Caco-2 (cell line): Measurements from ENCODE around the gene EHMT1. TPM values are rescaled to one million over a fixed set of nuclear protein-coding genes. Genes with fewer than 3 reads are reported as not detected.

ENCODE experiments used
- BruUV-seq: library from RNA; stranded (reverse); fragments of 400-500 nt; replicated peaks from 2 replicates; lab custom pipeline; 2021; lab: Mats Ljungman, UMichigan
- CTCF ChIA-PET: fragments of 300-600 bp; sonication (Branson Sonifier 250); formaldehyde crosslinking; loops from one replicate; lab custom pipeline; 2022; ENCODE audit warnings: antibody characterized with exemption; lab: Charles Lee
- POLR2A ChIA-PET: fragments of 300-600 bp; sonication (Branson Sonifier 250); formaldehyde crosslinking; loops from one replicate; lab custom pipeline; 2022; ENCODE audit warnings: antibody characterized with exemption; lab: Charles Lee
- DNase-seq, 2 experiments: peaks; one replicate each; pipeline versions ENCODE4 v3.0.0 to v3.0.0-alpha.2; 2020 to 2022
- H3K27me3 ChIP-seq: replicated peaks from 2 replicates; pipeline ENCODE4 v1.6.0; 2011; ENCODE audit warnings: low read length; ENCODE audit not compliant: control insufficient read depth, insufficient read depth
- H3K36me3 ChIP-seq: 2 replicates; pipeline ENCODE4 v1.5.1; 2011; ENCODE audit warnings: low read length; ENCODE audit not compliant: control insufficient read depth, insufficient read depth
- H3K4me1 ChIP-seq: fragments of 250-450 bp; sonication (Bioruptor Pico); 2 replicates; pipeline ENCODE4 v1.5.1; 2020; ENCODE audit warnings: mild to moderate bottlenecking
- H3K4me3 ChIP-seq: 2 replicates; pipeline ENCODE4 v1.5.1; 2011; ENCODE audit warnings: low read depth, mild to moderate bottlenecking, control low read depth, low read length
- H3K9me3 ChIP-seq: fragments of 250-450 bp; sonication (Bioruptor Pico); 2 replicates; pipeline ENCODE4 v1.5.1; 2020; ENCODE audit warnings: mild to moderate bottlenecking, moderate library complexity
- H3K27ac Mint-ChIP-seq: one replicate; pipeline ENCODE4 v1.8.0; 2022; ENCODE audit warnings: mixed read lengths; ENCODE audit not compliant: unreplicated experiment
- H3K27me3 Mint-ChIP-seq: one replicate; pipeline ENCODE4 v1.8.0; 2022; ENCODE audit warnings: mixed read lengths; ENCODE audit not compliant: insufficient read depth, unreplicated experiment
- H3K36me3 Mint-ChIP-seq: one replicate; pipeline ENCODE4 v1.8.0; 2022; ENCODE audit warnings: mild to moderate bottlenecking, mixed read lengths; ENCODE audit not compliant: insufficient read depth, unreplicated experiment
- H3K4me1 Mint-ChIP-seq: one replicate; pipeline ENCODE4 v1.8.0; 2022; ENCODE audit warnings: low read depth, mixed read lengths; ENCODE audit not compliant: unreplicated experiment
- H3K4me3 Mint-ChIP-seq: one replicate; pipeline ENCODE4 v1.8.0; 2022; ENCODE audit warnings: mild to moderate bottlenecking, moderate library complexity, mixed read lengths; ENCODE audit not compliant: unreplicated experiment
- H3K9me3 Mint-ChIP-seq: one replicate; pipeline ENCODE4 v1.8.0; 2022; ENCODE audit warnings: mixed read lengths; ENCODE audit not compliant: unreplicated experiment
- CTCF ChIP-seq, 2 experiments: fragments of 200-600 bp in 1 of 2; IDR thresholded peaks; 1 replicate in 1 of 2; 2 replicates in 1 of 2; pipeline versions ENCODE4 v1.5.1 to v1.8.0; 2011 to 2022; ENCODE audit warnings: antibody characterized with exemption in 1 of 2, control low read depth in 1 of 2, inconsistent platforms in 1 of 2, low read depth in 1 of 2, low read length in 1 of 2, mild to moderate bottlenecking in 1 of 2, moderate library complexity in 1 of 2; ENCODE audit not compliant: insufficient read depth in 1 of 2, severe bottlenecking in 1 of 2, unreplicated experiment in 1 of 2
- intact Hi-C: fragments of 100-400 bp; cut with micrococcal nuclease; formaldehyde crosslinking; loops from one replicate; pipeline ENCODE4 v1.10.0; 2022; ENCODE audit not compliant: unreplicated experiment
- total RNA-seq: library from RNA; stranded (reverse); gene quantifications from 2 replicates; pipeline ENCODE4 v1.2.3, GENCODE V29; 2022

The EHMT1 gene
- total RNA-seq, 1 experiment from 2014 or later, result 92.9 TPM

- Mint-ChIP-seq H3K27me3 (no peaks in the 10 kb centered on the region), H3K4me1 (no peaks in the 10 kb centered on the region), H3K36me3 (peaks cover 77% of the 10 kb centered on the region), H3K27ac (no peak overlapping the region), H3K9me3 (no peaks in the 10 kb centered on the region), H3K4me3 (no peak overlapping the region)
- intact Hi-C loops, result no loop called here
- Histone ChIP-seq H3K9me3 (no peaks in the 10 kb centered on the region), H3K4me1 (no peaks in the 10 kb centered on the region), H3K4me3 (no peak overlapping the region), H3K27me3 (no peaks in the 10 kb centered on the region), H3K36me3 (peaks cover 5% of the 10 kb centered on the region)
- CTCF ChIA-PET, result no interaction called here
- POLR2A ChIA-PET, result no interaction called here
- DNase-seq, result no peak
- TF ChIP-seq CTCF (IDR thresholded peaks at IDR 0.05; ENCODE audit: insufficient read depth in 1 of 2, low read depth in 1 of 2, low read length in 1 of 2, severe bottlenecking in 1 of 2, unreplicated experiment in 1 of 2), result no peak
- BruUV-seq, result no TSS peak
These were observed 140.3 kb downstream of the EHMT1 start for GRCh38 chr9:137759117-137759516.

- no TSS peak for BruUV-seq
- no peak for TF ChIP-seq CTCF (IDR thresholded peaks at IDR 0.05; ENCODE audit: insufficient read depth in 1 of 2, low read depth in 1 of 2, low read length in 1 of 2, severe bottlenecking in 1 of 2, unreplicated experiment in 1 of 2)
- no peaks in the 10 kb centered on the region for H3K9me3 ChIP-seq
- Mint-ChIP-seq H3K36me3 (peaks cover 75% of the 10 kb centered on the region), H3K27me3 (no peaks in the 10 kb centered on the region), H3K27ac (no peak overlapping the region), H3K9me3 (no peaks in the 10 kb centered on the region), H3K4me1 (no peaks in the 10 kb centered on the region), H3K4me3 (no peak overlapping the region)
- H3K4me1 ChIP-seq, result no peaks in the 10 kb centered on the region
- H3K4me3 ChIP-seq, result no peak overlapping the region
- DNase-seq, result no peak
- H3K27me3 ChIP-seq, result no peaks in the 10 kb centered on the region
- intact Hi-C loops, result no loop called here
- peaks cover 5% of the 10 kb centered on the region for H3K36me3 ChIP-seq
- POLR2A ChIA-PET, result no interaction called here
- CTCF ChIA-PET, result no interaction called here
These were observed 141.0 kb downstream of the EHMT1 start for GRCh38 chr9:137759649-137760321.

- H3K4me1 Mint-ChIP-seq, result no peaks in the 10 kb centered on the region
- no peak overlapping the region for H3K4me3 ChIP-seq
- no peak for DNase-seq
- H3K36me3 ChIP-seq, result peaks cover 5% of the 10 kb centered on the region
- intact Hi-C loops, result no loop called here
- POLR2A ChIA-PET, result no interaction called here
- no peak overlapping the region for H3K4me3 Mint-ChIP-seq
- no peaks in the 10 kb centered on the region for H3K27me3 ChIP-seq
- H3K4me1 ChIP-seq, result no peaks in the 10 kb centered on the region
- no peak for TF ChIP-seq CTCF (IDR thresholded peaks at IDR 0.05; ENCODE audit: insufficient read depth in 1 of 2, low read depth in 1 of 2, low read length in 1 of 2, severe bottlenecking in 1 of 2, unreplicated experiment in 1 of 2)
- no peaks in the 10 kb centered on the region for H3K9me3 ChIP-seq
- H3K36me3 Mint-ChIP-seq, result peaks cover 69% of the 10 kb centered on the region
- H3K27me3 Mint-ChIP-seq, result no peaks in the 10 kb centered on the region
- no TSS peak for BruUV-seq
- CTCF ChIA-PET, result no interaction called here
- H3K27ac Mint-ChIP-seq, result no peak overlapping the region
- no peaks in the 10 kb centered on the region for H3K9me3 Mint-ChIP-seq
These were observed 141.6 kb downstream of the EHMT1 start for GRCh38 chr9:137760426-137760825.
